ENCODE results near the gene ZNF330. TPM values are rescaled to one million over a fixed set of nuclear protein-coding genes. Genes with fewer than 3 reads are reported as not detected.
"Not testable (repeated sequence)": the region's sequence is repeated elsewhere in the genome, so short reads cannot be mapped to it uniquely, and the experiment has no call there.

ZNF330 gene
- total RNA-seq, 1 donor from 2014 or later, result 33.8 TPM

- no peaks in the 10 kb centered on the region for H3K4me1 Mint-ChIP-seq
- no peaks in the 10 kb centered on the region for H3K36me3 Mint-ChIP-seq (ENCODE audit: low read depth)
- H3K27me3 Mint-ChIP-seq (ENCODE audit: low read depth), result peaks cover 44% of the 10 kb centered on the region
- H3K9me3 Mint-ChIP-seq, result peaks cover 5% of the 10 kb centered on the region
- no peak overlapping the region for H3K27ac Mint-ChIP-seq (ENCODE audit: unreplicated experiment)
- TF ChIP-seq, protein P1, sequence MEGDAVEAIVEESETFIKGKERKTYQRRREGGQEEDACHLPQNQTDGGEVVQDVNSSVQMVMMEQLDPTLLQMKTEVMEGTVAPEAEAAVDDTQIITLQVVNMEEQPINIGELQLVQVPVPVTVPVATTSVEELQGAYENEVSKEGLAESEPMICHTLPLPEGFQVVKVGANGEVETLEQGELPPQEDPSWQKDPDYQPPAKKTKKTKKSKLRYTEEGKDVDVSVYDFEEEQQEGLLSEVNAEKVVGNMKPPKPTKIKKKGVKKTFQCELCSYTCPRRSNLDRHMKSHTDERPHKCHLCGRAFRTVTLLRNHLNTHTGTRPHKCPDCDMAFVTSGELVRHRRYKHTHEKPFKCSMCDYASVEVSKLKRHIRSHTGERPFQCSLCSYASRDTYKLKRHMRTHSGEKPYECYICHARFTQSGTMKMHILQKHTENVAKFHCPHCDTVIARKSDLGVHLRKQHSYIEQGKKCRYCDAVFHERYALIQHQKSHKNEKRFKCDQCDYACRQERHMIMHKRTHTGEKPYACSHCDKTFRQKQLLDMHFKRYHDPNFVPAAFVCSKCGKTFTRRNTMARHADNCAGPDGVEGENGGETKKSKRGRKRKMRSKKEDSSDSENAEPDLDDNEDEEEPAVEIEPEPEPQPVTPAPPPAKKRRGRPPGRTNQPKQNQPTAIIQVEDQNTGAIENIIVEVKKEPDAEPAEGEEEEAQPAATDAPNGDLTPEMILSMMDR (conservative IDR thresholded peaks at IDR 0.05), result no peak
- DNase-seq (ENCODE audit: low read depth, low spot score), result no peak
- H3K4me3 Mint-ChIP-seq, result no peak overlapping the region
Observed at GRCh38 chr4:141180991-141181761, 39.5 kb upstream of the ZNF330 start.

- not testable (repeated sequence) for H3K27ac Mint-ChIP-seq (ENCODE audit: unreplicated experiment); H3K4me1 Mint-ChIP-seq; H3K4me3 Mint-ChIP-seq; H3K36me3 Mint-ChIP-seq (ENCODE audit: low read depth); DNase-seq (ENCODE audit: low read depth, low spot score); H3K9me3 Mint-ChIP-seq
- H3K27me3 Mint-ChIP-seq (ENCODE audit: low read depth), result peaks cover 50% of the 10 kb centered on the region
Observed at GRCh38 chr4:141183491-141183890, 37.2 kb upstream of the ZNF330 start.

- no peak for DNase-seq (ENCODE audit: low read depth, low spot score)
- no peaks in the 10 kb centered on the region for H3K36me3 Mint-ChIP-seq (ENCODE audit: low read depth)
- H3K27me3 Mint-ChIP-seq (ENCODE audit: low read depth), result peaks cover 48% of the 10 kb centered on the region
- TF ChIP-seq, protein P1 (conservative IDR thresholded peaks at IDR 0.05), result no peak
- H3K4me3 Mint-ChIP-seq, result no peak overlapping the region
- H3K4me1 Mint-ChIP-seq, result no peaks in the 10 kb centered on the region
- H3K27ac Mint-ChIP-seq (ENCODE audit: unreplicated experiment), result no peak overlapping the region
- H3K9me3 Mint-ChIP-seq, result no peaks in the 10 kb centered on the region
Observed at GRCh38 chr4:141192564-141192963, 28.1 kb upstream of the ZNF330 start.

GRCh38 chr4:141193516-141194034, 27.1 kb upstream of the ZNF330 start:
- Mint-ChIP-seq H3K4me1 (no peaks in the 10 kb centered on the region), H3K27me3 (ENCODE audit: low read depth) (peaks cover 39% of the 10 kb centered on the region), H3K9me3 (no peaks in the 10 kb centered on the region), H3K4me3 (no peak overlapping the region), H3K27ac (ENCODE audit: unreplicated experiment) (no peak overlapping the region), H3K36me3 (ENCODE audit: low read depth) (no peaks in the 10 kb centered on the region)
- no peak for DNase-seq (ENCODE audit: low read depth, low spot score)
- TF ChIP-seq, protein P1 (conservative IDR thresholded peaks at IDR 0.05), result no peak

DNA sequence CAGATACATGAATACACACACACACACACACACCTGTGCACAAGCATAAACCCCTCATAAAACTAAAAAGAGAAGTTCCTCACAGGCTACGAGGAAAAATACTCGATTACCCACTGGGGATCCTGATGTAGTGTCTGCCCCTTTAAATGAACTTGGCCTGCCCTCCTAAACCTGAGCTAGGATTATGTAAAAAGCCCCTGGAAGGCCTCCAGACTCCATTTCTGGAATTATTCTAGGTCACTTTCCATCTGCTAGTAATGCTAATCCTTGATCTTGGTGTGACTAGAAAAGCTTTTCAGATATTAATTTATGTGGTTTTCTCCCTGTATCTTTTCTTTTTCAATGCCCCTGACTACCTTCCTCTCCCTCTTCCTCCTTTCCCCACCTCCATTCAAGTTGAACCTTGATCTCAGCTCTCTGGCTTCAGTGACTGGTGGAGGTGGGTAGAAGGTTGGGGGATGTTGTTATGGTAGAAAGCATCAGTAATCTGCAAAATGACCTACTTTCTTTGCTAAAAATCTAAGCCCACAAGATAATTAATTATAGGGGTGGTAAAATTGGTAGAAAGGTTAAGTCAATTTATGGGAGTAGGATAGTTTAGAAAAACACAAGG, 25.5 kb upstream of the ZNF330 start:
- TF ChIP-seq, protein P1 (conservative IDR thresholded peaks at IDR 0.05), result no peak
- DNase-seq (ENCODE audit: low read depth, low spot score), result no peak
- no peak overlapping the region for H3K27ac Mint-ChIP-seq (ENCODE audit: unreplicated experiment)
- H3K4me3 Mint-ChIP-seq, result no peak overlapping the region
- peaks cover 31% of the 10 kb centered on the region for H3K27me3 Mint-ChIP-seq (ENCODE audit: low read depth)
- H3K9me3 Mint-ChIP-seq, result no peaks in the 10 kb centered on the region
- no peaks in the 10 kb centered on the region for H3K36me3 Mint-ChIP-seq (ENCODE audit: low read depth)
- H3K4me1 Mint-ChIP-seq, result no peaks in the 10 kb centered on the region

Measured in neural crest cell (in vitro differentiated cells).